Measurements from ENCODE around the gene N4BP2. TPM values are rescaled to one million over a fixed set of nuclear protein-coding genes. Genes with fewer than 3 reads are reported as not detected.
"Not testable (repeated sequence)": the region's sequence is repeated elsewhere in the genome, so short reads cannot be mapped to it uniquely, and the experiment has no call there.

The N4BP2 gene
- total and polyA plus RNA-seq, 9 donors = 3.5 to 21.3 (median 10.6) TPM

DNA sequence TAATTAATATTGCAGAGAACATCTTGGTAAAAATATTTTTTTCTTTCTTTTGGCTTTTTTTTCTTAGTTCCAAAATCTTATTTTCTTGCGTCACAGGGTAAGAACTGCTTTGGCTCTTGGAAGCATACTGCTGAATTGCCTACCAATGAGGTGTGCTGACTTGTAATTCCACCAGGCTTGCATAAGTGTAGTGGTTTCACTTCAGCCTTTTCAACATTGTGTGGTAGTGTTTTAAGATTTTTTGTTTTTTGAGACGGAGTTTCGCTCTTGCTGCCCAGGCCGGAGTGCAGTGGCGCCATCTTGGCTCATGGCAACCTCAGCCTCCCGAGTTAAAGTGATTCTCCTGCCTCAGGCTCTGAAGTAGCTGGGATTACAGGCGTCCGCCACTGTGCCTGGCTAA lies 42.4 kb downstream of the N4BP2 start:
- intact Hi-C loops (cut with DNase I) = no loop called here
- H3K9me3 ChIP-seq = no peaks in the 10 kb centered on the region
- TF ChIP-seq EP300 (IDR thresholded peaks at IDR 0.05) (no peak), POLR2A (IDR thresholded peaks at IDR 0.05) (no peak)
- TF ChIP-seq, protein P1, sequence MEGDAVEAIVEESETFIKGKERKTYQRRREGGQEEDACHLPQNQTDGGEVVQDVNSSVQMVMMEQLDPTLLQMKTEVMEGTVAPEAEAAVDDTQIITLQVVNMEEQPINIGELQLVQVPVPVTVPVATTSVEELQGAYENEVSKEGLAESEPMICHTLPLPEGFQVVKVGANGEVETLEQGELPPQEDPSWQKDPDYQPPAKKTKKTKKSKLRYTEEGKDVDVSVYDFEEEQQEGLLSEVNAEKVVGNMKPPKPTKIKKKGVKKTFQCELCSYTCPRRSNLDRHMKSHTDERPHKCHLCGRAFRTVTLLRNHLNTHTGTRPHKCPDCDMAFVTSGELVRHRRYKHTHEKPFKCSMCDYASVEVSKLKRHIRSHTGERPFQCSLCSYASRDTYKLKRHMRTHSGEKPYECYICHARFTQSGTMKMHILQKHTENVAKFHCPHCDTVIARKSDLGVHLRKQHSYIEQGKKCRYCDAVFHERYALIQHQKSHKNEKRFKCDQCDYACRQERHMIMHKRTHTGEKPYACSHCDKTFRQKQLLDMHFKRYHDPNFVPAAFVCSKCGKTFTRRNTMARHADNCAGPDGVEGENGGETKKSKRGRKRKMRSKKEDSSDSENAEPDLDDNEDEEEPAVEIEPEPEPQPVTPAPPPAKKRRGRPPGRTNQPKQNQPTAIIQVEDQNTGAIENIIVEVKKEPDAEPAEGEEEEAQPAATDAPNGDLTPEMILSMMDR (IDR thresholded peaks at IDR 0.05) = no peak
- H3K36me3 ChIP-seq = no peaks in the 10 kb centered on the region
- no peak for DNase-seq
- H3K27ac ChIP-seq = no peak overlapping the region
- WGBS, 3 donors = 93 to 97% (median 94%) methylated on average over 8 of the region's 8 CpGs
- H3K4me3 ChIP-seq = no peak overlapping the region
- no peaks in the 10 kb centered on the region for H3K27me3 ChIP-seq
- H3K4me1 ChIP-seq (ENCODE audit: insufficient read depth) = no peaks in the 10 kb centered on the region

DNA sequence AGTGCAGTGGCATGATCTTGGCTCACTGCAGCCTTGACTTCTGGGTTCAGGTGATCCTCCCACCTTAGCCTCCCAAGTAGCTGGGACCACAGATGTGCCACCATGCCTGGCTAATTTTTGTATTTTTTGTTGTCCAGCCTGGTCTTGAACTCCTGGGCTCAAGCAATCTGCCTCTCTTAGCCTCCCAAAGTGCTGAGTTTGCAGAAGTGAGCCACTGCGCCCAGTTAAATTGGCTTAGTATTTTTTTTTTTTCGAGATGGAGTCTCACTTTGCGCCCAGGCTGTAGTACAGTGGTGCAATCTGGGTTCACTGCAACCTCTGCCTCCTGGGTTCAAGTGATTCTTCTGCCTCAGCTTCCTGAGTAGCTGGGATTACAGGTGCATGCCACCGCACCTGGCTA lies 50.5 kb downstream of the N4BP2 start:
- H3K4me1 ChIP-seq (ENCODE audit: insufficient read depth); H3K9me3 ChIP-seq; H3K27me3 ChIP-seq; H3K27ac ChIP-seq; DNase-seq; H3K4me3 ChIP-seq; H3K36me3 ChIP-seq; intact Hi-C loops (cut with DNase I): not testable (repeated sequence)
- whole genome bisulfite sequencing, 3 donors = 94 to 97% (median 97%) methylated on average over 4 of the region's 4 CpGs

DNA sequence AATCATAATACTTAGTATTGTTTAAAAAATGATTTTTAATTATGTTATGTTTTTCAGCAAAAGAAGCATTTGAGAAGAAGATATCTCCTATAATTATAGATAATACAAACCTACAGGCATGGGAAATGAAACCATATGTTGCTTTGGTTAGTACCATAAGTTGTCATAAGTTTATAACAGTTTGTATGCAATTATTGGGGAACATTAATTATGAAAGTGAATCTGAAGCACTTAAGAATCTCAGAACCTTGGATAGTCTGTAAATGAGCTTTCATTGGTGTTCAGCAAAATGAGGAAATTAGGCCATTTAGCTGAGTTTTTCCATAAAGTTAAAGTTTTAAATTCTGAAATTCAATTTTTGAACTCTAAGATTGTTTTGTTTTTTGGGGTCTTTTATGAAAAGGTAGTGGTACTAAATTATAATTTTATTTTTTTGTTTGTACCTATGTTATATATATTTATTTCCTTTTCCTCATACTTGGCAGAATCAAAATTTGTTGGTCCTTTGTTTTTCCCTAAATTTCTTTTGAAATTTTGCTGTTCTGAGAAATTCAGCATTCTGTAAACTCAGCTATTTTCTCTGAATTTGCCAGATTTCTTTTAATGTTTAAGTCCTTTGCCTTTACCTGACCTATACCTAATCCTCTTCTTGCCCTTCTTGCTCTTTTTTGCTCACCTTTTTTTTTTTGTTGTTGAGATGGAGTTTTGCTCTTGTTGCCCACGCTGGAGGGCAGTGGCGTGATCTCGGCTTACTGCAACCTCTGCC lies 55.6 kb downstream of the N4BP2 start:
- intact Hi-C loops (cut with DNase I) = no loop called here
- Histone ChIP-seq H3K9me3 (no peaks in the 10 kb centered on the region), H3K4me1 (ENCODE audit: insufficient read depth) (no peaks in the 10 kb centered on the region), H3K4me3 (no peak overlapping the region), H3K27ac (no peak overlapping the region), H3K27me3 (no peaks in the 10 kb centered on the region), H3K36me3 (no peaks in the 10 kb centered on the region)
- WGBS, 3 donors = 96 to 99% (median 98%) methylated on average over 3 of the region's 3 CpGs
- TF ChIP-seq EP300 (IDR thresholded peaks at IDR 0.05) (no peak), POLR2A (IDR thresholded peaks at IDR 0.05) (no peak)
- TF ChIP-seq, protein P1 (IDR thresholded peaks at IDR 0.05) = no peak
- DNase-seq = no peak

DNA sequence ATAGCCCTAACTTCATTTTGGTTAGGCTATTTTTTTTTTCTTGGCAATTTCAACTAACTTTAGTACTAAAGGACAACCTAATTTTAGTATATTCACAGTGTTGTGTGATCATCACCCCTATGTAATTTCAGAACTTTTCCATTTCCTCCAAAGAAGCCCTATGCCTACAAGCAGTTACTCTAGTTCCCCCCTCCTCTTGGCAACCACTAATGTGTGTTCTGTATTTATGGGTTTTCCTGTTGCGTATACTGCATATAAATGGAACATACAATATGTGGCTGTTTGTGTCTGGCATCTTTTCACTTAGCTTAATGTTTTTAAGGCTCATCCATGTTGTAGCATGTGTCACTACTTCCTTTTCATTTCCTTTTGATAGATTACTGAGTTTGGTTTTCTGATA lies 57.6 kb downstream of the N4BP2 start:
- Histone ChIP-seq H3K9me3 (no peaks in the 10 kb centered on the region), H3K27me3 (no peaks in the 10 kb centered on the region), H3K4me1 (ENCODE audit: insufficient read depth) (no peaks in the 10 kb centered on the region), H3K4me3 (no peak overlapping the region), H3K27ac (no peak overlapping the region), H3K36me3 (no peaks in the 10 kb centered on the region)
- no peak for TF ChIP-seq EP300 (IDR thresholded peaks at IDR 0.05)
- TF ChIP-seq, protein P1 (IDR thresholded peaks at IDR 0.05) = no peak
- TF ChIP-seq POLR2A (IDR thresholded peaks at IDR 0.05) = no peak
- DNase-seq = no peak
- intact Hi-C loops (cut with DNase I) = no loop called here
- 97 to 100% (median 98%) methylated on average over 1 of the region's 1 CpG for WGBS, 3 donors

DNA sequence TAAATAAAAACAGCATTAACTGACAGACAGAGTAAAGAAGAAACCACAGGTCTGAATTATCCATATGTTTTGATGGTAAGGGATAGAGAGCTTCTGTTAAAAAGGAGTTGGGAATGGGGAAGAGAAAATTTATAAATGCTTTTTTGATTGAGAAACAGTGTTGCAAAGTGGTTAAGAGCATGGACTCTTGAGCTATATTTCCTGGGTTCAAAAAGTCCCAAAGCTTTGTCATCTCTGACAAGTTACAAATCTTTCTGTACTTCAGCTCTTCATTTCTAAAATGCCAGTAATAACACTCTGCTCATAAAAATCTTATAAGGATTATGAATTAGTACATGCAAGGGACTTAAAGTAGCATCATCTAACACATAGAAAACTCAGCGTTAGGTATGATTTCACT lies 62.2 kb downstream of the N4BP2 start:
- no peak overlapping the region for H3K4me3 ChIP-seq

More for the DNA sequence above, 62.2 kb downstream of the N4BP2 start:
- H3K36me3 ChIP-seq = no peaks in the 10 kb centered on the region
- TF ChIP-seq POLR2A (IDR thresholded peaks at IDR 0.05) = no peak
- no peak for TF ChIP-seq EP300 (IDR thresholded peaks at IDR 0.05)
- TF ChIP-seq, protein P1 (IDR thresholded peaks at IDR 0.05) = no peak
- H3K9me3 ChIP-seq = no peaks in the 10 kb centered on the region
- no peak overlapping the region for H3K27ac ChIP-seq
- no peaks in the 10 kb centered on the region for H3K27me3 ChIP-seq
- intact Hi-C loops (cut with DNase I) = no loop called here
- 84 to 100% (median 85%) methylated on average over 1 of the region's 1 CpG for whole genome bisulfite sequencing, 3 donors
- DNase-seq = no peak
- no peaks in the 10 kb centered on the region for H3K4me1 ChIP-seq (ENCODE audit: insufficient read depth)

Data from ovary (tissue), 9 donors.